Hepatocyte (in vitro differentiated cells): ENCODE measurements around the gene NUMB. TPM values are rescaled to one million over a fixed set of nuclear protein-coding genes. Genes with fewer than 3 reads are reported as not detected.
A peak's percentile ranks its signal among the peaks of the same experiment; 100 is the strongest.
"Not testable (repeated sequence)": the region's sequence is repeated elsewhere in the genome, so short reads cannot be mapped to it uniquely, and the experiment has no call there.

Experiments used
- DNase-seq: peaks from one replicate; pipeline ENCODE4 v3.0.0-alpha.2; 2016; ENCODE audit warnings: low spot score
- H2AFZ ChIP-seq: fragments of 200-600 bp; sonication (generic); 2 replicates; pipeline ENCODE4 v1.6.0; 2016; ENCODE audit warnings: antibody characterized with exemption, mild to moderate bottlenecking
- H3K27ac ChIP-seq: fragments of 200-600 bp; sonication (generic); 2 replicates; pipeline ENCODE4 v1.5.1; 2016; ENCODE audit warnings: mild to moderate bottlenecking
- H3K27me3 ChIP-seq: fragments of 200-600 bp; sonication (generic); 2 replicates; pipeline ENCODE4 v1.6.1; 2016
- H3K36me3 ChIP-seq: fragments of 200-600 bp; sonication (generic); replicated peaks from 2 replicates; pipeline ENCODE4 v1.5.1; 2016; ENCODE audit warnings: low read depth; ENCODE audit not compliant: insufficient read depth
- H3K4me1 ChIP-seq: fragments of 200-600 bp; sonication (generic); 2 replicates; pipeline ENCODE4 v1.5.1; 2016; ENCODE audit warnings: mild to moderate bottlenecking, moderate library complexity; ENCODE audit not compliant: insufficient read depth
- H3K4me2 ChIP-seq: fragments of 200-600 bp; sonication (generic); 2 replicates; pipeline ENCODE4 v1.6.0; 2016
- H3K4me3 ChIP-seq: fragments of 200-600 bp; sonication (generic); 2 replicates; pipeline ENCODE4 v1.5.1; 2016; ENCODE audit warnings: mild to moderate bottlenecking
- H3K79me2 ChIP-seq: fragments of 200-600 bp; sonication (generic); 2 replicates; pipeline ENCODE4 v1.6.0; 2017; ENCODE audit warnings: mild to moderate bottlenecking
- H3K9me2 ChIP-seq: fragments of 200-600 bp; sonication (generic); replicated peaks from 2 replicates; pipeline ENCODE4 v1.6.0; 2017; ENCODE audit warnings: mild to moderate bottlenecking; ENCODE audit not compliant: insufficient read depth
- H3K9me3 ChIP-seq: fragments of 200-600 bp; sonication (generic); 2 replicates; pipeline ENCODE4 v1.5.1; 2016; ENCODE audit warnings: low read depth, mild to moderate bottlenecking
- H4K20me1 ChIP-seq: fragments of 200-600 bp; sonication (generic); 2 replicates; pipeline ENCODE4 v1.6.0; 2016; ENCODE audit warnings: mild to moderate bottlenecking; ENCODE audit not compliant: insufficient read depth, poor library complexity, severe bottlenecking
- CTCF ChIP-seq: fragments of 200-600 bp; sonication (generic); IDR thresholded peaks from 2 replicates; pipeline ENCODE4 v1.5.1; 2016; ENCODE audit warnings: antibody characterized with exemption, mild to moderate bottlenecking; ENCODE audit not compliant: poor library complexity
- EZH2 ChIP-seq: fragments of 200-600 bp; sonication (generic); IDR thresholded peaks from 2 replicates; pipeline ENCODE4 v1.6.1; 2016; ENCODE audit warnings: antibody characterized with exemption, mild to moderate bottlenecking, borderline replicate concordance
- EZH2phosphoT487 ChIP-seq: fragments of 200-600 bp; sonication (generic); IDR thresholded peaks from one replicate; pipeline ENCODE4 v1.6.1; 2018; ENCODE audit warnings: antibody characterized with exemption, mild to moderate bottlenecking, low read depth, moderate library complexity; ENCODE audit not compliant: unreplicated experiment, severe bottlenecking
- WGBS: methylation state at CpG from one replicate; pipeline ENCODE4 v1.1.6; 2016; ENCODE audit warnings: low lambda C conversion rate; ENCODE audit errors: missing lambda C conversion rate; 5-methylcytosine and 5-hydroxymethylcytosine counted together
- polyA plus RNA-seq: library from polyadenylated mRNA; unstranded; fragments of >200 nt; fragmentation: Nextera tagmentation; extraction: Ambion mirVana; gene quantifications from 2 replicates; pipeline ENCODE4 v1.2.1, GENCODE V29; 2016
- total RNA-seq: library from RNA; depleted of rRNA; stranded (reverse); fragments of >200 nt; gene quantifications from 2 replicates; pipeline ENCODE4 v1.2.3, GENCODE V29; 2014

NUMB gene
- total and polyA plus RNA-seq, 2 experiments from 2014 or later = 35.3 to 45.8 TPM

DNA sequence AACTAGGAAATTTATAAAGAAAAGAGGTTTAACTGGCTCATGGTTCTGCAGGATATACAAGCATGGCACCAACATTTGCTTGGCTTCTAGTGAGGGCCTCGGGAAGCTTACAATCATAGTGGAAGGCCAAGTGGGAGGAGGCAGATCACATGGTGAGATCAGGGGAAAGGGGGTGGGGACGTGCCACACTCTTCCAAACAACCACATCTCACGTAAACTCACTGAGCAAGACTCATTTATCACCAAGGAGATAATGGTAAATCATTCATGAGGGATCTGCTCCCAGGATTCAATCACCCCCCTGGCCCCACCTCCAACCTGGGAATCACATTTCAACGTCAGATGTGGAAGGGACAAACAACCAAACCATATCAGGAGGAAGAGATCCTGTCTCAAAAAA, 35.8 kb downstream of the NUMB start:
- H3K4me1 ChIP-seq = peaks cover 5% of the 10 kb centered on the region
- DNase-seq = peak; percentile 46
- H3K9me3 ChIP-seq = no peaks in the 10 kb centered on the region
- H3K27me3 ChIP-seq = no peaks in the 10 kb centered on the region
- H3K9me2 ChIP-seq = no peaks in the 10 kb centered on the region
- WGBS = 56% methylated on average over 4 of the region's 4 CpGs
- H3K4me2 ChIP-seq = no peak overlapping the region
- no peaks in the 10 kb centered on the region for H3K36me3 ChIP-seq
- H4K20me1 ChIP-seq = peaks cover 2% of the 10 kb centered on the region
- TF ChIP-seq EZH2phosphoT487 = no peak
- no peak for TF ChIP-seq EZH2
- no peak for TF ChIP-seq CTCF
- no peak overlapping the region for H3K4me3 ChIP-seq
- H3K79me2 ChIP-seq = peaks cover 96% of the 10 kb centered on the region
- H2AFZ ChIP-seq = no peak overlapping the region
- H3K27ac ChIP-seq = peak overlapping the region; percentile 49

DNA sequence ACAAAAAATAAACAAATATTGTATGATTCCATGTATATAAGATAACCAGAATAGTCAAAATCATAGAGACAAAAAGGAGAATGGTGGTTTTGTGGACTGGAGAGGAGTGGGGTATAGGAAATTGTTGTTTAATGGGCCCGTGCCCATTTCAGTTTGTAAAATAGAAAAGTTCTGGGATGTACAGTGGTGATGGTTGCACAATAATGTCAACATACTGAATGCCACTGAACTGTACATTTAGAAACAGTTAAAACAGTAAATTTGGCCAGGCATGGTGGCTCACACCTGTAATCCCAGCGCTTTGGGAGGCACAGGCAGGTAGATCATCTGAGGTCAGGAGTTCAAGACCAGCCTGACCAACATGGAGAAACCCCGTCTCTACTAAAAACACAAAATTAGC, 40.1 kb downstream of the NUMB start:
- H3K36me3 ChIP-seq = no peaks in the 10 kb centered on the region
- no peaks in the 10 kb centered on the region for H3K27me3 ChIP-seq
- TF ChIP-seq EZH2 = no peak
- TF ChIP-seq CTCF = no peak
- TF ChIP-seq EZH2phosphoT487 = no peak
- no peaks in the 10 kb centered on the region for H3K9me2 ChIP-seq
- no peak overlapping the region for H3K27ac ChIP-seq
- peaks cover 11% of the 10 kb centered on the region for H4K20me1 ChIP-seq
- no peak overlapping the region for H2AFZ ChIP-seq
- no peaks in the 10 kb centered on the region for H3K9me3 ChIP-seq
- peaks cover 98% of the 10 kb centered on the region for H3K79me2 ChIP-seq
- no peak overlapping the region for H3K4me2 ChIP-seq
- DNase-seq = no peak
- H3K4me1 ChIP-seq = no peaks in the 10 kb centered on the region
- WGBS = 97% methylated on average over 3 of the region's 3 CpGs
- no peak overlapping the region for H3K4me3 ChIP-seq

DNA sequence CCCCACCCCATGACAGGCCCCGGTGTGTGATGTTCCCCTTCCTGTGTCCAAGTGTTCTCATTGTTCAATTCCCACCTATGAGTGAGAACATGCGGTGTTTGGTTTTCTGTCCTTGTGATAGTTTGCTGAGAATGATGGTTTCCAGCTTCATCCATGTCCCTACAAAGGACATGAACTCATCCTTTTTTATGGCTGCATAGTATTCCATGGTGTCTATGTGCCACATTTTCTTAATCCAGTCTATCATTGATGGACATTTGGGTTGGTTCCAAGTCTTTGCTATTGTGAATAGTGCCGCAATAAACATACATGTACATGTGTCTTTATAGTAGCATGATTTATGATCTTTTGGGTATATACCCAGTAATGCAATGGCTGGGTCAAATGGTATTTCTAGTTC, 52.1 kb downstream of the NUMB start:
- WGBS = 64% methylated on average over 2 of the region's 3 CpGs
- not testable (repeated sequence) for H3K9me2 ChIP-seq, H3K4me1 ChIP-seq, H3K27ac ChIP-seq, H3K9me3 ChIP-seq, H3K4me3 ChIP-seq, H3K27me3 ChIP-seq, H2AFZ ChIP-seq, H4K20me1 ChIP-seq, DNase-seq, H3K36me3 ChIP-seq, H3K4me2 ChIP-seq
- H3K79me2 ChIP-seq = peaks cover 69% of the 10 kb centered on the region

DNA sequence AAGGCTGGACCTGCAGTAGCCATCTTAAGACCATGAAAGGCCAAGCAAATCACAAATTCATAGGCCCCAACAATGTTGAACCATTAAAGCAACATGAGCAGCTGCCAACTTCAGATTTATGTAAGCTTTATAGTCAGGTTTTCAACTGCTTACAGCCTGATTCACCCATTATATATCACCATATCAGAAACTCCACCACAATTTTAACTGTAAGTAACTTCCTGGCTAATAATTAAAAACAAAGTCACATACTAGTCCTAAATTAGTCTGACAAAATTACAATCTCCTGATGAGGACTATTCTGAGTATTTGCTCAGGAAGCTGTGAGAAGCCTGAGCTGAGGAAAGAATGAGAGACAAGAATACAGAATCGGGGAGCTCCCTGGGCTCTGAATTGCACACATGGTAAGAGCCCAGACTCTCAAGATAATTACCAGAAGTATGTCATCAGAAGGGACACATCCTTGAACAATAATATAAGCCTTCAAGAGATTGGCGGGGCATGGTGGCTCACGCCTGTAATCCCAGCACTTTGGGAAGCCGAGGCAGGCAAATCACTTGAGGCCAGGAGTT, 55.1 kb downstream of the NUMB start:
- no peak overlapping the region for H2AFZ ChIP-seq
- H3K27me3 ChIP-seq = no peaks in the 10 kb centered on the region
- no peak for DNase-seq
- no peaks in the 10 kb centered on the region for H3K4me1 ChIP-seq
- no peak overlapping the region for H3K27ac ChIP-seq
- WGBS = 92% methylated on average over 4 of the region's 4 CpGs
- H3K4me3 ChIP-seq = no peak overlapping the region
- H3K4me2 ChIP-seq = no peak overlapping the region
- H3K9me3 ChIP-seq = no peaks in the 10 kb centered on the region
- no peak for TF ChIP-seq EZH2phosphoT487
- TF ChIP-seq CTCF = no peak
- no peak for TF ChIP-seq EZH2
- no peaks in the 10 kb centered on the region for H3K36me3 ChIP-seq
- H3K79me2 ChIP-seq = peaks cover 71% of the 10 kb centered on the region
- peaks cover 16% of the 10 kb centered on the region for H4K20me1 ChIP-seq
- no peaks in the 10 kb centered on the region for H3K9me2 ChIP-seq
